ENCODE measurements around the gene MGAT3. TPM values are rescaled to one million over a fixed set of nuclear protein-coding genes. Genes with fewer than 3 reads are reported as not detected.

The MGAT3 gene
- polyA plus RNA-seq, 6 donors from 2014 or later, result 0.11 to 2.8 (median 0.45) TPM; not detected in 1

DNA sequence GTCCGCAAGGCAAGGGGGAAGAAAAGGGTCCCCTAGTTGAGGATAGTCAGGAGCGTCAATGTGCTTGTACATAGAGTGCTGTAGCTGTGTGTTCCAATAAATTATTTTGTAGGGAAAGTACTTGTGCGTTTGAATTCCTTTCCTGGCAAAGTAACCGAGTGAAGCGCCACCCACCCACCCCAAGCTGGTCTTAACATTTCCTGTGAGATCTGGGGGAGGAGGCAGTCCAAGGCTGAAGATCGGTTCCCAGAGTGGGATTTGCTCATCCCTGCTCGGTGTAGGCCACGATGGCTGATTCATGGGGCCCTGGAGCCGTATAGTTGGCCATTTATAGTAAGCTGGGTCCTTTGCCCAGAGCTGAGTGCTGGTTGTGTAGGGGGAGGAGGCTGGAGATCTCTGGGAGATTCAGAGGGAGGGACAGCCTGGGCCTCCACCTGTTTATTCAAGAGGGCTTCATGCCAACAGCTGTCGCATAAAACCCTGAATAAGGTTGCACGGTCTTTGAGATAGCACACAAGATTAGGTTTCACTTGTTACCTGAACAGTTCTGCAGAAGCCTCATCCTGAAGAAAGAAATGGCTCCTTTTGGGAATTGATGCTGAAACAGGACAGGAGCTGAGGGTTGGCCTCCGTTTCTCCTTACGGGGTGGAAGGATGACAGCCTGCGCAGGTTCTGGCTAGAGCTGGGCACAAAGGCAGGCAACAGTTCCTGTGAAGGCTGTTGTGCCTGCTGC is 65.9 kb downstream of the MGAT3 start:
- Mint-ChIP-seq H3K36me3 (peaks cover 0 to 9% of the 10 kb centered on the region in 2 donors), H3K9me3 (peaks cover 0 to 4% (median 0%) of the 10 kb centered on the region in 7 donors), H3K4me3 (peak overlapping the region; percentile 60 to 100 (median 97)), H3K4me1 (peaks cover 45 to 66% (median 64%) of the 10 kb centered on the region in 3 donors), H3K27ac (peak overlapping the region in 3 of 6 donors; percentile 59 to 99 (median 84)), H3K27me3 (no peaks in the 10 kb centered on the region)
- DNase-seq (no peak), ATAC-seq (ENCODE audit: low read depth in 2 of 2) (no peak)

DNA sequence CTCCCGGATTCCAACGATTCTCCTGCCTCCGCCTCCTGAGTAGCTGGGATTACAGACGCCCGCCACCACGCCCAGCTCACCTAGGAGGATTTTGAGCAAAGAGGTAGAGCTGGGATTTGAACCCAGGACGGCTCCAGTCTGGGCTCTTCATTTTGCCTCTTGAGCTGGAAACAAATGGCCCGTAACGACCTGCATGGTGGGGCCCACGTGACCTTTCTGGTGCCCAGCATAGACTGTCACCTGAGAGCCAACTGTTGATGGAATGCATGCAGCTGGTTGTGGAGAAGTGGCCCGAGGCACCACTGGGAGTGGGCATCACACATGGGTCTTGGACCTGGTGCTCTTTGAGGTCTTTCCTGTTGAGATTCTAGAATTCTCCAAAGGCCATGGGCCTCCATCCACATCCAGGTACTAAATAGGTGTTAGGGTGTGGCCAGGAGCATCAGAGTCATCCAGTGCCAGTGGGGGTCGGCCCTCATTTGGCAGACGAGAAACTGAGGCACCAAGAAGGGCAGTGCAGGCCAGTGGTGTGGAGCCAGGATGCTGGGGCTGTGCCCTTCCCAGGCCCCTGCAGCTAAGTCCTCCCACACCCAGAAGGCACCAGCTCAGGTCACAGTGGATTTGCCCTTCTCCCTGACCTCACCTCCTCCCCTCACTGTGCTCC is 67.4 kb downstream of the MGAT3 start:
- peaks cover 0 to 9% of the 10 kb centered on the region in 2 donors for H3K36me3 Mint-ChIP-seq

DNA sequence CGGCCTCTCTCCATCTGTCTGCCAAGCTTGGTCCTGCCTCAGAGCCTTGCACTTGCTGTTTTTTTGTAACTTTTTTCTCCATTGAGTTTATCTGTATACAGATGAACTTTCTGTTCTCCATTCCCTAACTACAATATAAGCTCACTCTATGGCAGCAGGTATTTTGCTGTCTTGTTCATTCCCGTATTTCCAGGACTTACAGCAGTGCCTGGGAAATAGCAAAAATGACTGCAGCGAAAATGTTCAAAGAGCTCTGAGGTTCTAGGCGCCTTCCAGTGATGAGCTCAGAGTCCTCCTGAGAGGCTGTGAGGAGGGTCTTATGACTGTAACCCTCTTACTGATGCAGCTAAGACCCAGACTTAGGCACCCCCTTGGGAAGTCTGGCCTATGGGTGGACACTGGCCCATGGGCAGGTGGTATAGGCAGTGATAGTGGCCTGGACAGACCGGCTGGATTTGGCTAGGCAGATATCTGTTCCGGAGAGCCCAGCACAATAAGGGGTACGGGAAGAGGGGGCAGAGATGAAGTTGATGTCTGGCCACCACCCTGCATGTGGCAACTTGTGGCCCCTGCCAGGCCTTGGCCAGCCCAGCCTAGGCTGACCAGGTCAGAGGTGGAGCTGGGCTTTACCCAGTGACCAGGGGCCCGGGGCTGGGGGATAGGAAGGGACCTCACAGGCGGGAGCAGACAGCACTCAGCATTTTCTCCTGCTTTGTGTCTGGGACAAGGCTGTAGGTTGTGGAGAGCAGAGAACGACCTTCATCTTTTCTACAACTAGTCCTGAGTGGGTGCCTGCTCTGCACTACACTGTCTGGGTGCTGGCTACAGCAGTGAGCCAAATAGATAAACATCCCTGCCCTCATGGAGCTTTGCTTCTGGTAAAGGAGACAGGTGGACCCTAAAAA is 68.2 kb downstream of the MGAT3 start:
- Mint-ChIP-seq H3K36me3 (peaks cover 0 to 9% of the 10 kb centered on the region in 2 donors), H3K4me1 (peaks cover 61 to 83% (median 79%) of the 10 kb centered on the region in 3 donors), H3K27ac (peak overlapping the region in 3 of 6 donors; percentile 5 to 90 (median 59)), H3K27me3 (no peaks in the 10 kb centered on the region), H3K4me3 (peak overlapping the region in 6 of 8 donors; percentile 21 to 79 (median 43)), H3K9me3 (peaks cover 0 to 3% (median 0%) of the 10 kb centered on the region in 7 donors)
- ATAC-seq (ENCODE audit: low read depth in 2 of 2) (no peak), DNase-seq (no peak)

More for the DNA sequence above, 67.4 kb downstream of the MGAT3 start:
- H3K27ac Mint-ChIP-seq, result peak overlapping the region in 1 of 6 donors; percentile 51
- H3K4me3 Mint-ChIP-seq, result peak overlapping the region in 3 of 8 donors; percentile 43 to 74 (median 64)
- H3K9me3 Mint-ChIP-seq, result peaks cover 0 to 4% (median 0%) of the 10 kb centered on the region in 7 donors
- no peaks in the 10 kb centered on the region for H3K27me3 Mint-ChIP-seq
- H3K4me1 Mint-ChIP-seq, result peaks cover 58 to 78% (median 74%) of the 10 kb centered on the region in 3 donors
- no peak for DNase-seq
- ATAC-seq (ENCODE audit: low read depth in 2 of 2), result no peak

DNA sequence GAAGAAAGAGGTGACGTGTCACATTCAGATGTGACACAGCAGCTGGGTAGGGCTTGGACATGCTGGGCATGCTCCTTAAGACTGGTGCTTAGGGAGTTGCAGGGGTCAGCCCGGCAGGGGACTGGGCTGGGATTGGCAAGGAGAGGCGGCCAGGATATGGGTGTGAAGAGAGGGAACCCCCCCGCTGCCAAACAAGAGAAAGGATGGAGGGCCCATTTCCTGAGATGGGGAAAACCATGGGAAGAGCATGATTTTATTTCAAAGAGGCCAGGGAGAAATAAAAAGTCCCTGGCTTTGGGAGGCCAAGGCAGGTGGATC is 68.8 kb downstream of the MGAT3 start:
- peak overlapping the region in 5 of 8 donors; percentile 3 to 79 (median 42) for H3K4me3 Mint-ChIP-seq
- peak overlapping the region in 2 of 6 donors; percentile 84 to 90 for H3K27ac Mint-ChIP-seq
- H3K36me3 Mint-ChIP-seq, result peaks cover 0 to 9% of the 10 kb centered on the region in 2 donors
- no peaks in the 10 kb centered on the region for H3K27me3 Mint-ChIP-seq
- DNase-seq (no peak), ATAC-seq (ENCODE audit: low read depth in 2 of 2) (no peak)
- H3K4me1 Mint-ChIP-seq, result peaks cover 62 to 89% (median 84%) of the 10 kb centered on the region in 3 donors
- no peaks in the 10 kb centered on the region for H3K9me3 Mint-ChIP-seq

DNA sequence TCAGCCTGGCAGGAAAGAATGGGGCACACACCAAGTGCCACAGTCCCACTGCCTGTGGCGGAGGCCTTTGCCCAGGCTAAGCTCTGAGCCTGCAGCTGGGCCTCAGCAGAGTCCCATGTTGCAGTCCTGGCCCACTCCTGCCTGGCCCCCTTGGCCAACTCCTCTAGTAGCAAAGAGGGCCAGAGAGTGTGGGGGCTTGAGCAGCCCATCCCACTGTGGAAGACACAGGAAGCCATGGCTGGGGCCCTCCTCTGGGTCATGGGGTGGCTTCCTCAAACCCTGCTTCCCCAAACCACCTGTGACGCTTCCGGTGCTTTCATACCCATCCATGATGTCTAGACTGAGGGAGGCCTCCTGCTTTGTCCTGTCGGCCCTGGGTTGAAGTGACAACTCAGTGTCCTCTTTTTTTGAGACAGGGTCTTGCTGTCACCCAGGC is 69.9 kb downstream of the MGAT3 start:
- peak overlapping the region in 5 of 6 donors; percentile 38 to 91 (median 51) for H3K27ac Mint-ChIP-seq
- H3K4me1 Mint-ChIP-seq, result peaks cover 70 to 93% (median 91%) of the 10 kb centered on the region in 3 donors
- peak overlapping the region in 6 of 8 donors; percentile 9 to 73 (median 45) for H3K4me3 Mint-ChIP-seq
- DNase-seq (no peak), ATAC-seq (ENCODE audit: low read depth in 2 of 2) (peak; percentile 41 to 45)
- H3K36me3 Mint-ChIP-seq, result peaks cover 0 to 6% of the 10 kb centered on the region in 2 donors
- H3K9me3 Mint-ChIP-seq, result no peaks in the 10 kb centered on the region
- H3K27me3 Mint-ChIP-seq, result no peaks in the 10 kb centered on the region

DNA sequence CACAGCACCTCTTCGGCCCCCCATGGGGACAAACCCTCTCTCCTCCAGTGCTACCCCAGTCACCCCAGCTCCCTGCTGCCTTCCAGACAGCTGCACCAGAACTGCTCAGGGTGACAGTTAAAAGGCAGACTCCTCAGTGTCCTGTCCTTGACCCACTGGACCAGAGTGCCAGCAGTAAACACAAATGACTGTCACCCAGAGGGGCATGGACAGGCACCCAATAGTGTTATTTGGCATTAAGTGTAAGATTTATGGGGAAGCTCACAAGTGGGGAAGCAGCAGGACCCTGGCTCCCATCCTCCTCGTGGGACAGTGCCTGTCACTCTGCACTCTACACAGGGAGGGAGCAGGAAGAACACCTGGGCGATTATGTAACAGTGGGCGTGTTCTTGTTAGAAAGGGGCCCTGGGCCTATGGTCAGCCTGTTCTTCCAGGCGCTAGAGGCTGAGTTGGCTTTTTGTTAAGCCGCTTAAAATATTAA is 70.7 kb downstream of the MGAT3 start:
- no peaks in the 10 kb centered on the region for H3K36me3 Mint-ChIP-seq
- no peak for DNase-seq
- peaks cover 67 to 92% (median 90%) of the 10 kb centered on the region in 3 donors for H3K4me1 Mint-ChIP-seq

DNA sequence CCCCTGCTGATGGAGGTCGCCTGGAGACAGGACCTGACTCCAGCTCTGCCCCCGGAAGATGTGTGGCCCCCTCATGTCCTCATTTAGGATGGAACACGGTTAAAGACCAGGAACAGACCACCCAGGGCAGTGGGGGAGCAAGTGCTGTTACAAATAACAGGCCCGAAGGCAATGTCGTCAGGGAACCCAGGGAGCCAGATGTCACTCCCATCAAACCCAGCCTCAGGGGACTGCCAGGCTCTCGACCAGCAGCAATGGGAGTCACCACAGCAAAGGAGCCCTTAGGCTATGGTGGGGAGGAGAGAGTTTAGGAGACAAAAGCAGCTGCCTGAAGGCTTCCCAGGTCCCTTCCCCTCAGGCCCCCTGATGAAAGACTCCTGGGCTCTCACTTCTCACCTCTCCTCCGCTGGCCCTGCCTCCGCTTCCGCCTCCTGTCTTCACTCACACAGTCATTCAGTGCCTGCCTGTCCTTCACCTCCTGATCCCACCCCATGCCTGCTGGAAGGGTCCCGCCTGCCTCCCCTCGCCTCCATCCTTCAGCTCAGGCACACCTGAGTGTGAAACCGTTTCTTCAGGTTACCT is 71.4 kb downstream of the MGAT3 start:
- Mint-ChIP-seq H3K27ac (peak overlapping the region in 5 of 6 donors; percentile 52 to 90 (median 69)), H3K36me3 (no peaks in the 10 kb centered on the region), H3K27me3 (no peaks in the 10 kb centered on the region), H3K4me3 (peak overlapping the region in 7 of 8 donors; percentile 53 to 92 (median 70)), H3K4me1 (peaks cover 64 to 88% (median 88%) of the 10 kb centered on the region in 3 donors), H3K9me3 (no peaks in the 10 kb centered on the region)
- DNase-seq (no peak), ATAC-seq (ENCODE audit: low read depth in 2 of 2) (no peak)

More for the DNA sequence above, 70.7 kb downstream of the MGAT3 start:
- Mint-ChIP-seq H3K27ac (peak overlapping the region in 4 of 6 donors; percentile 49 to 91 (median 78)), H3K27me3 (no peaks in the 10 kb centered on the region), H3K9me3 (no peaks in the 10 kb centered on the region), H3K4me3 (peak overlapping the region in 6 of 8 donors; percentile 1 to 92 (median 36))
- no peak for ATAC-seq (ENCODE audit: low read depth in 2 of 2)

DNA sequence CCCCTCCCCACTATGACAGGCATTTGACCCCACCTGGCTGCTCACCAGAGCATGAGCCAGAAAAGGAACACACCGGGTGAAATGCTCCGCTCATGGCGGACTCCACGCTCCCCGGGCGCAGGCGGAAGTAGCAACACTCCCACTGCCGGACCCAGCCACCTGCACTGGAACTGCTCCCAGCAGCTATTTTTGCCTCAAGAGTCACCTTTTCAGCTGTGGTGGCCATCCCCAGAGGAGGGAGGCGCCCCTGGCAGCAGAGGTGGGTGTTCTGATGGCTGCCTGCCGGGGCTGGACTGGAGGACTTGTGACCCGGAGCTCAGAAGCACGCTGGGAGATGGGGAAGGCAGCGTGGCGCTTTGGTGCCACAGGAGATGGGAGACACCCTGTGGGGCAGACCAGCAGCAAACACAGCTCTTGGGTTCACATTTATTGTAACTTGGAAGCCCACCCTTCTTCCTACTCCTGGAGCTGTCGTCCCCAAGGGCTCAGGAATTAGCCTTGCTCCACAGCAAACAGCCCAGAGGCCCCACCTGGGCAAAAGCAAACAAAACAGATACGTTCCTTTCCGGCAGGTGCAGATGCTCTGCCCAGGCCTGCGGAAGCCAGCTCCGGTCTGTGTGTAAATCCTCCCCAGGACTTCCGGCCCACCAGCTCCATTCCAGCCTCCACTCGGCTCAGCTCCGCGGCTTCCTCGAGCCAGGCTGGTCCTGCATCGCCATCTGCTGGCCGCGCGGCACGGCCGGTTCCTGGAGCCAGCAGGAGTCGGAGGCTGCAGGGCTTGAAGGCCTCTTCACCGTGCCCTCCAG is 72.1 kb downstream of the MGAT3 start:
- Mint-ChIP-seq H3K4me1 (peaks cover 61 to 88% (median 84%) of the 10 kb centered on the region in 3 donors), H3K27ac (peak overlapping the region; percentile 38 to 92 (median 78)), H3K27me3 (no peaks in the 10 kb centered on the region), H3K9me3 (no peaks in the 10 kb centered on the region), H3K4me3 (peak overlapping the region; percentile 61 to 92 (median 74)), H3K36me3 (no peaks in the 10 kb centered on the region)
- ATAC-seq (ENCODE audit: low read depth in 2 of 2) (peak; percentile 27 to 32), DNase-seq (peak; percentile 85)

DNA sequence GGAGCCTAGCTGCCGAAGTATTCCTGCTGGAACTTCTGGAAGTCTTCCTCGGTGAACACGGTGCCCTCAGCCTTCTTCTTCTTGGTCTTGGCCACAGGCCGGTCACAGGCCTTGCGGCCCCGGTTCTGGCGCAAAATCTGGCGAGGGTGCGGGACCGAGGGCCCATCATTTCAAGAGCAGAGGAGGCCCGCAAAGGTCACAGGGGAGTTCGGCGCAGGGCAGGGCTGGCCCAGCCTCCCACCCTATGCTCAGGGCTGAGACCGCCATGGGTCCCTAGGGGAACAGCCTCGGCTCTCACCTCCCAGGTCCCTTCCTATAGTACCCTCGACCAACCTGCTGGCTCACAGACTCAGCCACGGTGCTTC is 72.7 kb downstream of the MGAT3 start:
- Mint-ChIP-seq H3K4me1 (peaks cover 62 to 87% (median 80%) of the 10 kb centered on the region in 3 donors), H3K4me3 (peak overlapping the region; percentile 63 to 97 (median 75)), H3K9me3 (no peaks in the 10 kb centered on the region), H3K27ac (peak overlapping the region in 3 of 6 donors; percentile 54 to 90 (median 87)), H3K27me3 (no peaks in the 10 kb centered on the region), H3K36me3 (no peaks in the 10 kb centered on the region)
- DNase-seq (no peak), ATAC-seq (ENCODE audit: low read depth in 2 of 2) (no peak)

DNA sequence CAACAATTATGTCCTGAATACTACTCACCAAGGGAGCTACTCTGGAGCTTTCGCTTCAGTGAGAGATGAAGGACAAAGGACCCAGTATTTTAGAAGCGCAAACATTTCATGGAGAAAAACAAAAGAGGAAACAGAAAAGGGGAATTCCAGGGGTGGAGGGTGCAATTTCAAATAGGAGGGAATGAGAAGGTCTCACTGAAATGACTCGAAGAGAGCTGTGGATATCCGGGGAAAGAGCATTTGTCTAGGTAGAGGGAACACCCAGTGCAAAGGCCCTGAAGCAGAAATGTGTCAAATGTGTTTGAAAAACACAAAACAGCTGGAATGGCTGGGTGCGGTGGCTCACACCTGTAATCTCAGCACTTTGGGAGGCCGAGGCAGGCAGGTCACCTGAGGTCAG is 73.3 kb downstream of the MGAT3 start:
- H3K4me3 Mint-ChIP-seq, result peak overlapping the region; percentile 9 to 97 (median 74)
- peaks cover 57 to 82% (median 73%) of the 10 kb centered on the region in 3 donors for H3K4me1 Mint-ChIP-seq
- H3K9me3 Mint-ChIP-seq, result no peaks in the 10 kb centered on the region
- DNase-seq, result no peak
- no peaks in the 10 kb centered on the region for H3K27me3 Mint-ChIP-seq
- peak overlapping the region in 5 of 6 donors; percentile 9 to 95 (median 91) for H3K27ac Mint-ChIP-seq
- no peaks in the 10 kb centered on the region for H3K36me3 Mint-ChIP-seq
- ATAC-seq (ENCODE audit: low read depth in 2 of 2), result no peak

DNA sequence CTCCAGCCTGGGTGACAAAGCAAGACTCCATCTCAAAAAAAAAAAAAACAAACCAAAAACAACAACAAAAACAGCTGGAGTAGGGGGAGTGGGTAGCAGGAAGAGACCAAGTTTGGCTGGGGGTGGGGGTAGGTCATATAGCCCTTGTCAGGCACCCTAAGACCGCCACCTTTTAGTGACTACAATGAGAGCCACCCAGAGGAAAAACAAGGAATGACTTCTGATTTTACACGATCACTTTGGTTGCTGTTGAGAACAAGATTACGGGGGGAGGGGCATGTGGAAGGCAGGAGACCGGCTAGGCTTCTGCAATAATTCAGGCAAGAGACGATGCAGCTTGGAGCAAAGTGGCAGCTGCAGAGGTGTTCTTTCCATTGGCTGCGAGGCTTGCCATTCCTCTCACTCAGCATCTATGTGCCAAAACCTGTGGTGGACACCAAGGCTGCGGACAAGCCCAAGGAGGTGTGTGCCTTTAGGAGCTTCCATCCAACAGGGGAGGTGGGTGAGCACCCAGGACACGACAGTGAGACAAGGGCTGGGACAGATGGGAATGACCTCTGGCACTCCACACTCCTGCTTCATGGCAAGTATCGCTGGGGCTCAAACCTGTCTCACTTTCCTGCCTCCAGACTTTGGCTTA is 74.0 kb downstream of the MGAT3 start:
- Mint-ChIP-seq H3K27me3 (no peaks in the 10 kb centered on the region), H3K36me3 (no peaks in the 10 kb centered on the region), H3K9me3 (no peaks in the 10 kb centered on the region), H3K4me3 (peak overlapping the region; percentile 61 to 98 (median 92)), H3K4me1 (peaks cover 52 to 75% (median 66%) of the 10 kb centered on the region in 3 donors), H3K27ac (peak overlapping the region in 3 of 6 donors; percentile 26 to 94 (median 50))
- DNase-seq (peak; percentile 39), ATAC-seq (ENCODE audit: low read depth in 2 of 2) (no peak)

Data from naive B cell (primary cell).